HG03432 (cell line): ENCODE measurements around the gene MISP.

Experiments
- ATAC-seq: cut with Tn5 transposase; IDR thresholded peaks from one replicate; pipeline ENCODE4 v1.9.1; 2021; ENCODE audit warnings: mild to moderate bottlenecking, moderate library complexity; ENCODE audit not compliant: unreplicated experiment

MISP gene

GRCh38 chr19:771332-771785 lies 20.4 kb downstream of the MISP start:
- no peak for ATAC-seq

GRCh38 chr19:772063-772462 lies 21.2 kb downstream of the MISP start:
- no peak for ATAC-seq

GRCh38 chr19:772730-773436 lies 22.0 kb downstream of the MISP start:
- ATAC-seq = no peak

DNA sequence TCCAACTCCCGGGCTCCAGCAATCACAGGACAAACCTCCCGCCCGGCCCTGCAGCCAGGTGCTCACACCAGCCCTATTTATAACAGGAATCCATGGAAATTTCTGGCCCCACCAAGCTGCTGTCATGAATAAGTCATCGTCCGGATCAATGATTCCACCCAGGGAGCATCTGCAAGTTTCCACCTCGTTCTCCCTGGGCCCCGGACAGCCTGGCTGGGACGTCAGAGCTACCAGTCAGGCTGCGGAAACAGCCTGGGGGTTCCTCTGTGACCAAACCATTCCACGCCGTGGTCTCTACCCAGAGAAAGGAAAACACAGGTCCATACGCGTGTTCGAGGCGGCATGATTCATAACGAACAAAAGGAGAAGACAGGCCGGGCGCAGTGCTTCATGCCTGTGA lies 25.6 kb downstream of the MISP start:
- ATAC-seq = no peak

DNA sequence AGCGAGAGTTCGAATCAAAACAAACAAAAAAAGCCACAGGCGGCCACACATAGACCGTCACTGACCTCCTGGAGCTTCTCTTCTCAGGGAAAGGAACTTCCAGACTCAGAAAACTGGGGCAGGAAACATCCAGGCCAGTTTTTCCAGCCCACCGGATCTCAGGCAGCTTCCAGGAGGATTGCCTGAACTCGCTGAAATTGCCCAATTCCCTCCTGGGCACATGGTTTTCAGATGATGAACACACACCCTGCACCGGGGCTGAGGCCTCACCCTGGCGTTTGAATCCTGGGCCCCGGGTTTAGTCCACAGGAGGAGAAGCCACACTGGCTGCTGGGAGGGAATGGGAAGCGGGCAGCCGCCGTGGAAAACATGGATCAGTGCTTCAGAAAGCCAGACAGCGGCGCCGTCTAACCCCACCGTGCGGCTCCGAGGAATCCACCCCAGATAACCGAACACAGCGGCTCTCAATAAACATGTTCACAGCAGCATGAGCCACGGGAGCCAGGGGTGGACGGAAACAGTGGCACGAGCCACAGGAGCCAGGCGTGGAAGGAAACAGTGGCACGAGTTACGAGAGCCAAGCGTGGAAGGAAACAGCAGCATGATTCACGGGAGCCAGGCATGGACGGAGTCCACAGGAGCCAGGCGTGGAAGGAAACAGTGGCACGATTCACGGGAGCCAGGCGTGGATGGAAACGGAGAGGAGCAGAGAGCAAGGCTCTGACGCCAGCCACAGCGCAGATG lies 28.2 kb downstream of the MISP start:
- ATAC-seq = no peak

DNA sequence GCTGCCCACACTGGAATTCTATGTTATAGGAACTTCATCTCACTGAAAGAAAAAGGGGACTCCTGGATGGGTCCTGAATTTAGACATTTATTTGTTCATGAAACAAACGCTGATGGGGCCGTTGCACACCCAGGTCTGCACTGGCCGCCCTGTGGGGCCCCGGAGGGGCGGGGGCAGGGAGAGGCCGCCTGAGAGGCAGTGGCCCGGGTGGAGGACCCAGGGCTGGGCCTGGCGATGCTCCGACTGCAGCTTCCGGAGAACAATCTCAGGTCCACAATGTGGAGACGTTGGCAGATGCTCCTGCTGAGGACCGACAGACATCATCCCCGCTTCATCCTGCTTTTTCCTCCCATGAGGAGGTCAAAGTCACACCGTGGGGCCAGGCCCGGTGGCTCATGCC lies 30.0 kb downstream of the MISP start:
- no peak for ATAC-seq

DNA sequence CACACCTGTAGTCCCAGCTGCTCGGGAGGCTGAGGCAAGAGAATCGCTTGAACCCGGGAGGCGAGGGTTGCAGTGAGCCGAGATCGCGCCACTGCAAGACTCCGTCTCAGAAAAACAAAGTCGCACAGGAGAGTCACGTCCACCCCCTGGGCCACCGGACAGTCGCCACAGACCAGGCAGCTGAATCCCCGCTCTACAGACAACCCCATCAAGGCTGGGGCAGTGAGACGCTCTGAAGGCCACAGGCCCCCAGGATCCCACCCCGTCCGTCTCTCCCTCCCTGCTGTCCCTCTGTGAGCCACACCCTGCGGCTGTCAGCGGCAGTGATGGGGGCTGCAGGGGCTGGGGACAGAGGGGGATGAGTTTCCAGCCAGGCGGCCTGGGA lies 30.9 kb downstream of the MISP start:
- ATAC-seq = no peak

GRCh38 chr19:782185-782877 lies 31.4 kb downstream of the MISP start:
- no peak for ATAC-seq

GRCh38 chr19:782878-783668 lies 32.2 kb downstream of the MISP start:
- ATAC-seq = no peak

DNA sequence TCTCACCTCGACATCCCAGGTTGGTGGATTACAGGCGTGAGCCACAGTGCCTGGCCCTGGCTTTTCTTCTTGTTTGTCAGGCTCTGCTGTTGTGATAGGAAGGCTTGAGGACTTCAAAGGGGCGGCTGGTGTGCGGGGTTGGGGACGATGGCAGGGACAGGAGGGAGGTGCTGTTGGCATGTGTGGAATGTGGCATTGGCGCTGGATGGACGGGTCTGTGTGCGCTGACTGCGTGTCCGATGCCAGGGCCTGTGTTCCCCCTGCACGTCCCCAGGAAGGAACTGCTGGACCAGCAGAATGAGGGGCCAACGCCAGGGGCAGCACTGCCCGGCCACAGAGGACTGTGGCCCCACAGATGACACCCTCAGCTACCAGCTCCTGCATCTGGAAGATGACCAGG lies 33.6 kb downstream of the MISP start:
- no peak for ATAC-seq

DNA sequence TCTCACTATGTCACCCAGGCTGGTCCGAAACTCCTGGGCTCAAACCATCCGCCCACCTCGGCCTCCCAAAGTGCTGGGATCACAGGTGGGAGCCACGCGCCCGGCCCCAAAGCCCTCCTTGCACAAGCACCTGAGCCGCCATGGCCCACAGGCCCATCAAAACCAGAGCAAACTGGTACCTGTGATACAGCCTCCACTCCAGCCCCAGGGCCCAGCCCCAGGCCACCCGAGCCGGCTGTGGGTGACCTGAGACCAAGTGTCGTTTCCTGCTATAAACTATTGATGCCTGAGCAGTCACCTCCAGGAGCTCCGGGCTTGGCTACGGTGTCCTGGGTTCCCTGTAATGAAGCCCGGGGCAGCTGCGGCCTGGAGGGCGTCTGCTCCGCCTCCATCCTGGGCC lies 36.6 kb downstream of the MISP start:
- no peak for ATAC-seq

DNA sequence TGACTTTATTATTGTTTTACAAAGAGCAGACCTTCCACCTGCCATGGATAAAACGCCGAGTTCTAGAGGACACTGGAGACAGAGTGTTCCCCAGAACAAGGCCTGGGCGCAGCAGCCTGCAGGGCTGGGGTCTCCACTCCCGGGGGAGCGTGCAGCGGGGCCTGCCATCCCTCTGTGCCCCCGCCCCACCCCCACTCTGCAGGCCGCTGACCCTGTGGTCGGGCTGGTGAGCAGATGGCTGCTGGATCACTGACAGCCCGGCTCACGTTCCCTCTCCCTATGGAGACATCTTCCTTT lies 37.7 kb downstream of the MISP start:
- ATAC-seq = no peak

DNA sequence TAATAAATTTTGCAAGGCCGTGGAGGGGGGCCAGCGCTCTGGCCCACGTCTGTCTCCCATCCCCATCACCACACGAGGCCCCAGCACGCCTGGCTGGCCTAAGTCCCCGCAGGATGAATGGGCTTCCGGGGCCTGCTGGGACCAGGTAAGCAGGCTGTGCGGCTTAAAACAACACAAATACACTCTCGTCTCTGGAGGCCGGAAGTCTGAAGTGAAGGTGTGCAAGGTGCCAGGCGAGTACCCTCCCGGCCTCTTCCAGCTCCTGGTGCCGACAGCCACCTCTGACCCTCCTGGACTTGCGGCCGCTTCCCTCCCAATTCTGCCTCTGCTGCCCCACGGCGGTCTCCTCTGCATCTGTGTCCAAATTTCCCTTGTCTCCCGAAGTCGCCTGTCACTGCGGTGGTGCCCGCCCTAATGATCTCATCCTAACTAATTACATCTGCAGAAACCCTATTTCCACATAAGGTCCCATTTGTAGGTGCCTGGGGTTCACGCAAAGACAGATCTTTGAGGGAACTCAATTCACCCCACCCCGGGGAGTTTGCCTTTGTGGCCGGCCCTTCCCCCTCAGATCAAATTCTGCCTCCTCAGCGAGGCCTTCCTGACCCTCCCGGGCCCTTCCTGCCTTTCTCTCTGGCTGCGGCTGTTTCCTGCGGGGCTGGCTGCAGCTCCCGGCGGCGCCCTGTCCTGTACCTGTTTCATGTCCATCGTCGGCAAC lies 38.2 kb downstream of the MISP start:
- no peak for ATAC-seq

- no peak for ATAC-seq
Observed at GRCh38 chr19:789701-790060, 38.8 kb downstream of the MISP start.

- no peak for ATAC-seq
Observed at GRCh38 chr19:791007-791566, 40.2 kb downstream of the MISP start.

DNA sequence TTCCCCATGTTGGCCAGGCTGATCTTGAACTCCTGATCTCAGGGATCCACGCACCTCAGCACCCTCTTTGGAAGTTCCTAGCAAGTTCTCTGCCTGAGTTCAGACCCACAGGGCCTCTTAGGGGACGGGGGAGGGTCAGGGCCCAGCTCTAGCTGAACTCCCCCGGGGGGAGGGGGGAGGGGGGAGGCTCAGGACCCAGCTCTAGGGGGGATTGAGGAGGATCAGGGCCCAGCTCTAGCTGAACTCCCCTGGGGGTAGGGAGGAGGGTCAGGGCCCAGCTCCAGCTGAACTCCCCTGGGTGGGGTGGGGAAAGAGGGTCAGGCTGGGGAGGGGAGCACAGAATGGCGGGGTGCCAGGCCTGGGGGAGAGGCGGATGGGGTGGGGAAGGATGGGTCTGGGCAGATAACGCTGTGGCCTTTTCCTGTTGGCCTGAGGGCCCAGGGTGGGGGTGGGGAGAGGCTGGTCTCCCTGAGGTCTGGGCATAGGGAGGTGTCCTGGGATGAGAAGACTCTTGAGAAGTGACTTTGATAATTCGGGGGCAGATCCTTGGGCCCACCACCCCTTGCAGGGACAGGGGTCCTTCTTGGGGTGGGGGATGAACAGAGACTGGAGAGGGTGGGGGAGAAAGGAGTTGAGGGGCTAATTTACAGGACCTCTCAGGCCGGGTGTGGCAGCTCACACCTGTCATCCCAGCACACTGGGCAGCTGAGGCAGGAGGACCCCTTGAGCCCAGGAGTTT lies 40.8 kb downstream of the MISP start:
- ATAC-seq = no peak

DNA sequence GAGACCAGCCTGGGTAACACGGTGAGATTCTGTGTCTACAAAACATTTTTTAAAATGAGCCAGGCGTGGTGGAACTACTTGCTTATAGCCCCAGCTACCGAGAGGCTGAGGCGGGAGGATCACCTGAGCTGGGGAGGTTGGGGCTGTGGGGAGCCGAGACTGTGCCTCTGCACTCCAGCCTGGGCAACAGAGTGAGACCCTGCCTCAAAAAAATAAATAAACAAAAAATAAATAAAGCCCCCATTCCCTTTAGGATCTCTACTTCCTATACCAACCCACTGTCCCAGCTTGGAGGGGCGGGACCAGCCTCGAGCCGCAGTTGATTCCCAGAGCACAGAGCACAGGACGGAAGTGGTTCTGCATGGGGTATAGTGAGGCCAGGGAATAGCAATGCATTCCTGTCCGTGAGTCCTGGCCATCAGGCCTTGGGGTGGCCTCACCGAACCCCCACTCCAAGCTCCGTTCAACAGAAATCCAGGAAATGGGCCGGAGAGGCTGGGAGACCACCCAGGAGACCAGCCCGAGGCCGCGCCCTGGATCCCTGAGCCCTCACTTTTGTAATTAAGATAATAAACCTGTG lies 41.5 kb downstream of the MISP start:
- no peak for ATAC-seq

DNA sequence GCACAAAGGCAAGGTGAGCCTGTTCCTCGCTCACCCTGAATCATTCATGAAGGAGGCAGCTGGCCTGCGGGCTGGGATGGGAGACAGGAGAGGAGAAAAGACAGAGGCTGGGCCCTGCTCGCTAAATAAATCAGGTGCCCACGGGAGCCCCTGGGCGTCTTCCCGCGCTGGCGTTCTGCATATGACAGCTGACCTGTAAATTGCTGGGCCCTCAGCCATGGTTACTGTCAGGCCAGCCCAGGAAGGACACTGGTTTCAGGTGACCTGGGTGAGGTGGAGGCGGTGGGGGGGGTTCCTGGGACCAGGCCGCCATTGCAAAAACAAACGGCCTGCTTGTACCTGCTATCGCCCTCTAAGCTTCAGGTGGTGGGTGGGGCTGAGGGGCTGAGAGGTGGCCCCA lies 42.9 kb downstream of the MISP start:
- no peak for ATAC-seq

- no peak for ATAC-seq
Observed at GRCh38 chr19:795073-795611, 44.2 kb downstream of the MISP start.
